D721Med (cell line): Measurements from ENCODE around the gene JARID2.

Experiments used
- DNase-seq: peaks from one replicate; pipeline ENCODE4 v3.0.0; 2011; ENCODE audit warnings: low spot score; ENCODE audit not compliant: insufficient read length
- FAIRE-seq: peaks from 2 replicates; lab custom pipeline; 2011; peaks lifted over from hg19 to GRCh38; lab: Jason Lieb, UNC
- TF ChIP-seq, protein P1 (sequence below): IDR thresholded peaks from 2 replicates; pipeline ENCODE4 v1.5.1; 2012; ENCODE audit warnings: mild to moderate bottlenecking, control low read depth; ENCODE audit not compliant: insufficient read depth; ENCODE audit errors: missing control alignments

The JARID2 gene

DNA sequence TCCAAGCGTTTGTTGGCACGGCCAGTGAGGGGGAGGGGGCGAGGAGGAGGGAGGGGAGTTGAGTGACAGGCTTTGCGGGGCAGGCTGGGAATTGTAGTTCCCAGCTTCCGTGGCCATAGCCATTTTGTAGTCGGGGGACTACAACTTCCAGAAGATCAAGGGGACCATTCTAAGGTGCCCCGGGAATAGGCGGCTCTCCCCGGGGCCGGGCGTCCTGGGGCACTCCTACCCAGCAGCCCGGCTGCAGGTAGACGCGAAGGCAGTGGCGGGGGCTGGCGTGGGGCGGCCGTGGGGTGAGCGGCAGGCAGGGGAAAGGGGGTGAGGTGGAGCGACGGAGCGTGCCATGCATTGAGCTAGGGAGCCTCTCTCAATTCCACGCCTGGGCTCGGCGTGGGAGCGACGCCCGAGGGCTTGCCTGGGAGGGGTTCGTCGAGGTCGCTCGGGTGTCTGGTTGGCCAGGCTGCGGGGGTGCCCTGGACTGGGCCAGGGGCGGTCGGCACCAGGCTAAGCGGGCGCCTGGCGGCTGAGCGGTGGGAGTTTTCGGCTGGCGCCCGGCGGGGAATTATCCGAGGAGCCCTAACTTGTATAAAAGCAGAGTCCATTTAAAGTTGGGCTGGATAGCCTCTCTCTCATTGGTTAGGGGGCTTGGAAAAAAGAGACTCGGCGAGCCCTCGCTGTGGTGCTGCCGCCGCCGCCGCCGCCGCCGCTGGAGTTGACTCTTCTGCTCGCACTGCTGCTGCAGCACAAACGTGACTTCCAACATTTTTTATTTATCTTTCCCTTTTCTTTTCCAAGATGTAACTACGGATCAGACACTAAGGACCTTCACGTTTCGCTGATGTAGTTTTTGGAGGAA, at the start of gene JARID2:
TSS of gene JARID2 (plus strand) at position 709 of the 856 bp plus-strand sequence. CDS start 471 bp downstream, outside the sequence.
- TF ChIP-seq, protein P1, sequence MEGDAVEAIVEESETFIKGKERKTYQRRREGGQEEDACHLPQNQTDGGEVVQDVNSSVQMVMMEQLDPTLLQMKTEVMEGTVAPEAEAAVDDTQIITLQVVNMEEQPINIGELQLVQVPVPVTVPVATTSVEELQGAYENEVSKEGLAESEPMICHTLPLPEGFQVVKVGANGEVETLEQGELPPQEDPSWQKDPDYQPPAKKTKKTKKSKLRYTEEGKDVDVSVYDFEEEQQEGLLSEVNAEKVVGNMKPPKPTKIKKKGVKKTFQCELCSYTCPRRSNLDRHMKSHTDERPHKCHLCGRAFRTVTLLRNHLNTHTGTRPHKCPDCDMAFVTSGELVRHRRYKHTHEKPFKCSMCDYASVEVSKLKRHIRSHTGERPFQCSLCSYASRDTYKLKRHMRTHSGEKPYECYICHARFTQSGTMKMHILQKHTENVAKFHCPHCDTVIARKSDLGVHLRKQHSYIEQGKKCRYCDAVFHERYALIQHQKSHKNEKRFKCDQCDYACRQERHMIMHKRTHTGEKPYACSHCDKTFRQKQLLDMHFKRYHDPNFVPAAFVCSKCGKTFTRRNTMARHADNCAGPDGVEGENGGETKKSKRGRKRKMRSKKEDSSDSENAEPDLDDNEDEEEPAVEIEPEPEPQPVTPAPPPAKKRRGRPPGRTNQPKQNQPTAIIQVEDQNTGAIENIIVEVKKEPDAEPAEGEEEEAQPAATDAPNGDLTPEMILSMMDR = no peak
- FAIRE-seq = no peak
- peak; percentile 82 for DNase-seq

DNA sequence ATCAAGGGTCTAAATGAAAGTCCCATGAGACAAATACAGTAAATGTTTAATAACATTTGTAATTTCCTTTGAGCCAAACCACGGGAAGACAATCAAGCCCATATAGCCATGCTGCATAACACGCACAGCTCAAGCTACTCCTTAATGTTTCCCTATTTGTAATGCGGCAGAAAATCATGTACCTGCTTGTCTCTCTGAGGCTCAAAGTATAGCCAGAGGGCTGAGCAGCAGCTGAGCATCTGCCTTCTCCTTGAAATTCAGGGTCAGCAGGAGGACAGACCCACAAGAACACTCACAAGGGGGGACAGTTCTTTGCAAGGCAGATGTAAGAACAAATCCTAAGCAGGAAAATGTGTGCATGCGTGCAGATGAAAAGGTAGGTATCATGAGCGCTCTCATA, 45.8 kb upstream of the JARID2 start:
- no peak for FAIRE-seq

DNA sequence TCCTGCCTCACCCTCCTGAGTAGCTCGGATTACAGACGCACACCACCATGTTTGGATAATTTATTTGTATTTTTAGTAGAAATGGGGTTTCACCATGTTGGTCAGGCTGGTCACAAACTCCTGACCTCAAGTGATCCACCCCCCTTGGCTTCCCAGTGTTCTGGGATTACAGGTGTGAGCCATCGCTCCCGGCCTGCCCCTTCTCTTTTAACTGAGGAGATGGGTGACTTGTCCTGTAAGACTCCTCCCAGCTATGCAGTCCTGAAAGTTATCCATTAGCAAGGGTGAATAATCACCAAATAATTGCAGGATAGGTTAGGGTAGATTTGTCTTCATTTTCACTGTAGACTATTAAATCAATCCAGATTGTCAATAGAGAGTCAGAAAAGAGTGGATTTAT, 40.5 kb upstream of the JARID2 start:
- no peak for DNase-seq
- TF ChIP-seq, protein P1 = no peak
- no peak for FAIRE-seq

More for the DNA sequence above, 45.8 kb upstream of the JARID2 start:
- TF ChIP-seq, protein P1 = no peak
- no peak for DNase-seq

DNA sequence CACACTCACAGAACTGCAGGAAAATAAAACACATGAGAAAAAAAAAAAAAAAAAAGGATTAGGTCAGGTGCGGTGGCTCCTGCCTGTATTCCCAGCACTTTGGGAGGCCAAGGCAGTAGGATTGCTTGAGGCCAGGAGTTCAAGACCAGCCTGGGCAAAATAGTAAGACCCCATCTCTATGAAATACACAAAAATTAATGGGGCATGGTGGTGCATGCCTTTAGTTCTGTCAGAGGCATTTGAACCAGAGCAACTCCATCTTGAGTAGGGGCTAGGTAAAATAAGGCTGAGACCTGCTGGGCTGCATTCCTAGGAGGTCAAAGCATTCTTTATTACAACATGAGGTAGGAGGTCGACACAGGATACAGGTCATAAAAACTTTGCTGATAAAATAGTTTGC, 39.0 kb upstream of the JARID2 start:
- FAIRE-seq (no peak), DNase-seq (no peak)
- TF ChIP-seq, protein P1 = no peak

DNA sequence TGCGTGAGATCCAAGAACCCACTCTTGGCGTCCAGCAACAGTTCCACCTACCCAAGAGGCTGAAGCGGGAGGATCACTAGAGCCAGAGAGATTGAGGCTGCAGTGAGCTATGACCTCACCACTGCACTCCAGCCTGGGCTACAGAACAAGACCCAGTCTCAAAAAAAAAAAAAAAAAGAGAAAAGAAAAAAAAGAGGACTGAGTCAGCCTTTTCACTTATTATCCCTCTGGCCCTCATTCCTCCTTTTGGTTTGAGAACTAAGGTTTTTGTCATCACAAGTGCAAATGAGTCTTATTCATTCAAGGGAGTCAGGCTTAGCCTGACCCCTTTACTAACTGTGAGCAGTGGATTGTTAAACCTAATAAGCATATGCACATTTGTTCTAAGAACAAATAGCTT, 37.9 kb upstream of the JARID2 start:
- TF ChIP-seq, protein P1 = no peak
- DNase-seq (no peak), FAIRE-seq (no peak)

DNA sequence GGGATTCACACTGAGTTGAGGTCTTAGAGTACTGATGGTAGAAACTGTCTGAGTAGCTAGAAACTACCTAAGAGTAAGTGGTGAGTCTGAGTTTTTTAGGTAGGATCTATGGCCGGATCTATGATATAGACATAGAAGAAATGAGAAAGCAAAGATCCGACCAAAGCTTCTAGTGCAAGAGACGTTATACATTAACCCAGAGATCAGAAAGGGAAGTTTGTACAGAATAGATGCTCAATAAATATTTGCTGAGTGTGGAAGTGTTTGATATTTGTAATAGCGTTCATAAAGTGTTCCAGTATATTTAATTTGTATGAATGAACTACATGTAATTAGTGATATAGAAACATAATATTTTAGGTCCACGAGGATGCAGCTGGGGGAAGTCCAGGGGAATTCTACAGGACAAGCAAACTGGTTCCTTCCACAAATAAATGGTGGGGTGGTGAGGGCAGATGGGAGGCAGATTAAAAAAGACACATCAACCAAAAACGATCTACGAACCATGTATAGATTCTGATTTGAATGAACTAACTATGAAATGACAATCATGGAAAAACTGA, 31.9 kb upstream of the JARID2 start:
- TF ChIP-seq, protein P1 = no peak
- FAIRE-seq = no peak
- no peak for DNase-seq

GRCh38 chr6:15218401-15218800, 27.5 kb upstream of the JARID2 start:
- FAIRE-seq (no peak), DNase-seq (no peak)
- TF ChIP-seq, protein P1 = no peak
